Jurkat, Clone E6-1 (cell line): ENCODE data around the gene MFAP4.

Experiments
- DNase-seq: peaks from one replicate; pipeline ENCODE4 v3.0.0-alpha.2; 2011; ENCODE audit warnings: low read depth, low spot score
- H3K4me3 ChIP-seq: 2 replicates; pipeline ENCODE4 v1.5.1; 2011; ENCODE audit warnings: mild to moderate bottlenecking, low read length, control low read depth, moderate library complexity

The MFAP4 gene

DNA sequence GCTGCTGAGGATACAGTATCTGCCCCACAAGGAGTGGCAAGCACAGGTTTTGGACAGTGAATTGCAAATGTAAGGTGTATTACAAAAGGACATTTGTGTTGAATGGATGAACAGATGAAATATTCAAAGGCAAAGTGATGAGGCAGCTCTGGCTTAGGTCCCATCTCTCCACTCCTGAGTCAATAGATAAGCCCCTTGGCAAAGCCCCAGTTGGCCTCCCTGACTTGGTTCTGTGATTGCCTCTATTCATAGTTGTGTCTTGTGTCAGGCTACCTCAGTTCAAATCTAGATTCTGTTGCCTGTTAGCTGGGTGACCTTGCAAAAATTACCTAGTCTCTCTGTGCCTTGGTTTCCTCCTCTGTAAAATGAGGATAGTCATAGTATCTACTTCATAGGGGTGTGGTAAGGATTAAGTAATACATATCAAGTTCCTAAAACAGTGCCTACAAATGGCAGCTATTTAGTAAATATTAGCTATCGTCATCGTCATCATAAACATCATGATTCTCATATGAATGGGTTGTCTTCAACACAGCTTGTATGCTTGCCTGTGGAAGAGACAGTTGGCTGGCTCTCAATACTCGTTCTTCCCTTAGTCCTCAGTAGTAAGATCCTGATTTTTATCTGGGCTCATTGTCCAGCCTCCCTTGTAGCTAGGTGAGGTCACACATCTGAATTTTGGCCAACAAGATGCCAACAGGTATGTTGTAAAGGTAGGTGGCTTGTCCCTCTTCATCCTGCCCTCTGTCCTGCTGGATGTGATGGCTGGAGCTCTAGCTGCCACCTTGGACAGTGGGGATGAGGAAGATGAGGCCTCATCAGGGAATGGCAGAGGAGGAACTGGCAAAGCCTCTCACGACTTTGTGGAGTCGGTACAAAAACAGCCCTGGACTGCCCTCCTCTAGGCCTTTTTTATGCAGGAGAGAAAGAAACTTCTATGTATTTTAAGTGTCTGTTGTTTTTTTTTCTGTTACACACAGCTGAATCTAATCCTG, 2.1 kb upstream of the MFAP4 start:
- no peak for DNase-seq

DNA sequence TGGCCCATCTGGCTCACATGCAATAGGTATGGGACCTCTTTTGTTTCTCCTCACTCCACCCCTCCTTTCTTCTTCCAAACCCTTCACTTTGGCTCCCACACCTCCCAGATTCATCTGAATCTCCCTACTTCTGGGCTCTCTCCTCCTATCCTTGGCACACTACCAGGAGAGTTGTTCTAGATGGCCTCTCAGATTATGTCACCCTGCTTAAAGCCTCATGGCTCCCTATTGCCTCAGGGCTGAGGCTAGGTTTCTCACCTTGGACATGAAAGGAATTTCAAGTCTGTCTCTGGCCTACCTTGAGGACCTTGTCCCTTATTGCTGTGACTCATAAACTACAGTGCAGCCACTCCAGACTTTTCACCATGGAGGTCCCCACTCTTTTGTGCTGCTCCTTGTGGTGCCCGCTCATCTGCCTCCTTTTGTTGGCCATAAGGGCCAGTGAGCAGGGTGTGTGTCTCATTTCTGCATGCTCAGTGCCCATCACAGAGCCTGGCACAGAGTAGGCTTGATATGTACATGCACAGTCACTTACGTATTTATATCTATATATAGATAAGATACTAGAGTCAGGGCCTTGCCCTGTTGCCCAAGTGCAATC, 1.0 kb upstream of the MFAP4 start:
- H3K4me3 ChIP-seq = no peak overlapping the region
- no peak for DNase-seq

More for the DNA sequence above, 2.1 kb upstream of the MFAP4 start:
- no peak overlapping the region for H3K4me3 ChIP-seq

DNA sequence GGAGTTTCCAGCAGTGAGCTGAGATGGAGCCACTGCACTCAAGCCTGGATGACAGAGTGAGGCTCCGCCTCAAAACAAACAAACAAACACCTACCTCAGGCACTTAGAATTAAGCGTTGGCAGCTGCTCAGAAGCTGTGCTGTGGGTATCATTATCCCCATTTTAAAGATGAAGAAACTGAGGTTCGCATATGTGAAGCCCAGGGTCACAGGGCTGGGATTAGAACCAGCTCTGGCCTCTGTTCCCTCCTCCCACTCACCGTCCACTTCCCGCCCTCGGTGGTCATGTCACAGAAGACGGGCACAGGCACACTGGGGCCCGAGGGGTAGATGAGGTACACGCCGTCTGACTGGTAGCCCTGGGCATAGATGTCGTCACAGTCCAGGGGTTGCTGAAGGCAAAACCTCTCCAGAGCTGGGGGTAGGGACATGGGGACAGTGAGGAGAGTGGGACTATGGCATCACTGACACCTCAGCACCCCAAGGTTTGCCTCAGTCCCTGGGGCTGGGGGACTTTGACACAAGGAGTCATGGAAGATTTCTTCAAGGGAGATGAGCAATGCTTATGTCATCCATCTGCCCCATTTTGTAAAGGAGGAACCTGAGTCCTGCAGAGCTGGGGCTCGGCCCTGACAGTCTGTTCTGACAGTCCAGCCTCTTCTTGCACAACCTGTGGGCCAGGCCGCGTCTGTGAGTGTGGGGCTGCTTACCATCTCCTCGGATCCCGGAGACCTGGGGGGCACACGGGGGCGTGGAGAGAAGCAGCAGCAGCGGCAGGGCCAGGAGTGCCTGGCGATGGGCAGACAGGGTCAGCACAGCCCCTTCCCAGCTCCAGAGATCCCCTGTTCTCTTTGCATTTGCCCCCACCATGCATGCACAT, 700 bp downstream of the MFAP4 start:
- H3K4me3 ChIP-seq = no peak overlapping the region
- DNase-seq = no peak

DNA sequence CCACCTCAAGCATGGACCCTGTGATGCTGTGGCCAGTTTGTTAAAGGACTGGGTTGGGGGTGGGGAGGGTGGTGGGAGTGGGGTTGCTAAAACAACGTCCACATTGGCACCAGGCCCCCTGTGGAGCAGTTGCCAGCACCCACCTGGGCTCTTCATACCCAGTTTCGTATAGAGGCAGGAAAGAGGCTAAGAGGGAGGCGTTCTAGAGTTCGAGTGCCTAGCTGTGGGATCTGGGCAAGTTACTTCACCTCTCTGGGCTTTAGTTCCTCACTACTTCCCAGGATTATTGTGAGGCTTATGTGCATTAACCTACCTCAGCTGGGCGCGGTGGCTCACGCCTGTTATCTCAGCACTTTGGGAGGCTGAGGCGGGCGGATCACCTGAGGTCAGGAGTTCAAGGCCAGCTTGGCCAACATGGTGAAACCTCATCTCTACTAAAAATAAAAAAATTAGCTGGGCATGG, 1.4 kb downstream of the MFAP4 start:
- DNase-seq = no peak
- H3K4me3 ChIP-seq = no peak overlapping the region

DNA sequence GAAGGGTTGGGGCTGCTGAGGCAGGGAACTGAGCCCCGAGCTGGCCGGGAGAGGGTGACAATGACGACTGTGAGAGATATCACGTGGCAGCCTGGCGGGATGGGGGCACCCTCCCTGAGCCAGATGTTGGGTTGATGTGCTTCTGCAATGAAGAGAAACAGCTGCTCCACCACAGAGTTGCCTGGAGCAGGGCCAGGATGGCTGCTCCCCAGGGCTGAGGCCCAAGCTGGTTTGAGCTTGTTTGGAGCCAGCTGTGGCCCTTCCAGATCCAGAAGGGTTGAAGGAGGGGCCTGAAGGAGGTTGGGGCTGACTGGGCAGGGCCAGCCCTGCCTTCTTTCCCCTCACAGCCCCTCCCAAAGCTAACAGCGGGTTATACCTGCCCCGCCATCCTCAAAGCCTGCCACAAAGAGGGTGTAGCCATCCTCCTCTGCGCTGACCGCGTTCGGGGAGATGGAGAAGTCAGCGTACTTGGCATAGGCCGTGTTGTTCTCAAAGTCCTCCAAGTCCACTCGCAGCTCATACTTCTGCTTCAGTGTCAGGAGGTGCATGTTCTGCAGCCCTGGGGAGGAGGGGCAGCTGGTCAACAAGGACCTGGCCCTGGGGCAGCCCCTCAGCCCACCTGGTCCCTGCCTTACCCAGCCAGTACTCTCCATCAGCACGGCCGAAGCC, 2.1 kb downstream of the MFAP4 start:
- no peak overlapping the region for H3K4me3 ChIP-seq
- peak; percentile 46 for DNase-seq

- no peak for DNase-seq
Observed at GRCh38 chr17:19383681-19384470, 3.1 kb downstream of the MFAP4 start.

DNA sequence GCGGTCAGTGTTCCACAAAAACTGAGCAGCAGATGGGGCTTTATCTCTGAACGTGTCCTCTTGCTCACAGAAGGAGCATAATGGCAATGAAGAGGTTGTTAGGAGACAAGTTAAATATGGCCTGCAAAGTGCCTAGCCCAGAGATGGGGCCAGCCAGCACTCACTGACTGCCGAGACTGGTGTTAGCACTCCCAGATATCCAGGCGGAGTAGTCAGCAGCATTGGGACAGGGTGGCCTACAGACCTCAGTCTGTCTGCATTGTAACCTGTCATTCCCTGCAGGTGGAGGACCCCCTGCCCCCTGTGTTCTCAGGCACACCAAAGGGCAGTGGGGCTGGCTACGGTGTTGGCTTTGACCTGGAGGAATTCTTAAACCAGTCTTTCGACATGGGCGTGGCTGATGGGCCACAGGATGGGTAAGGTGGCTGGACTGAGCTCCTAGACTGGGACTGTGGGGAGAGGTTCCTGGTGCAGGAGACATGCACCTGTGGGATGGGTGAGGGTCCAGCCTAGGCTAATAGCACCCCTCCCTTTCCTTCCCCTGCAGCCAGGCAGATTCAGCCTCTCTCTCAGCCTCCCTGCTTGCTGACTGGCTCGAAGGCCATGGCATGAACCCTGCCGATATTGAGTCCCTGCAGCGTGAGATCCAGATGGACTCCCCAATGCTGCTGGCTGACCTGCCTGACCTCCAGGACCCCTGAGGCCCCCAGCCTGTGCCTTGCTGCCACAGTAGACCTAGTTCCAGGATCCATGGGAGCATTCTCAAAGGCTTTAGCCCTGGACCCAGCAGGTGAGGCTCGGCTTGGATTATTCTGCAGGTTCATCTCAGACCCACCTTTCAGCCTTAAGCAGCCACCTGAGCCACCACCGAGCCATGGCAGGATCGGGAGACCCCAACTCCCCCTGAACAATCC, 4.2 kb downstream of the MFAP4 start:
- H3K4me3 ChIP-seq = no peak overlapping the region
- no peak for DNase-seq

More at GRCh38 chr17:19383681-19384470, 3.1 kb downstream of the MFAP4 start:
- H3K4me3 ChIP-seq = no peak overlapping the region

GRCh38 chr17:19381741-19382444, 5.1 kb downstream of the MFAP4 start:
- no peak overlapping the region for H3K4me3 ChIP-seq
- DNase-seq = no peak

GRCh38 chr17:19381361-19381740, 5.6 kb downstream of the MFAP4 start:
- DNase-seq = no peak

GRCh38 chr17:19380481-19381301, 6.3 kb downstream of the MFAP4 start:
- no peak overlapping the region for H3K4me3 ChIP-seq
- DNase-seq = no peak

More at GRCh38 chr17:19381361-19381740, 5.6 kb downstream of the MFAP4 start:
- H3K4me3 ChIP-seq = no peak overlapping the region

DNA sequence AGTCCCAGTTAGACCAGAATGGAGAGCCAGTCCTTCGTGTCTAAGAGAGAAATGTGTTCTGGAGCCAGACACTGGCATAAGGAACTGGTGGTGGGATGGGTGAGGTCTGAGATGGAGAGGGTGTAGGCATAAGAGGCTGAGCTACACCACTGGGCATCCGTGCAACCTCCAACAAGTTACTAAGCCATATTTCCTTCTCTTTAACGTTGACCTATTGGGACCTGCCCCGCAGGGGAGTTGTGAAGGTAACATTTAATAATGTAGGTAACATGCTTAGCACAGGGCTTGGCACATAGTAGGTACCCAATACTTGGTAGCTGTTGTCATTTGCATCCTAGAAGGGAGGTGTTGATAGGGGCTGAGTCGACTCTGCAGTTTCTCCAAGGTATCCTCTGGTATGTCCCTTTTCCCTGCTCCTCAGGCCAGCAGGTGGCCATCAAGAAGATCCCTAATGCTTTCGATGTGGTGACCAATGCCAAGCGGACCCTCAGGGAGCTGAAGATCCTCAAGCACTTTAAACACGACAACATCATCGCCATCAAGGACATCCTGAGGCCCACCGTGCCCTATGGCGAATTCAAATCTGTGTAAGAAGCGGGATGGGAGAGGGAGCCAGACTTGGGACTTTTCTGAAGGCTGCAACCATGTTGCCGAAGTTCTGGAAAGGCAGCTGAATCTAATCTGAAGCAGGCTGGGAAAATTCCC, 7.5 kb downstream of the MFAP4 start:
- no peak overlapping the region for H3K4me3 ChIP-seq
- no peak for DNase-seq

DNA sequence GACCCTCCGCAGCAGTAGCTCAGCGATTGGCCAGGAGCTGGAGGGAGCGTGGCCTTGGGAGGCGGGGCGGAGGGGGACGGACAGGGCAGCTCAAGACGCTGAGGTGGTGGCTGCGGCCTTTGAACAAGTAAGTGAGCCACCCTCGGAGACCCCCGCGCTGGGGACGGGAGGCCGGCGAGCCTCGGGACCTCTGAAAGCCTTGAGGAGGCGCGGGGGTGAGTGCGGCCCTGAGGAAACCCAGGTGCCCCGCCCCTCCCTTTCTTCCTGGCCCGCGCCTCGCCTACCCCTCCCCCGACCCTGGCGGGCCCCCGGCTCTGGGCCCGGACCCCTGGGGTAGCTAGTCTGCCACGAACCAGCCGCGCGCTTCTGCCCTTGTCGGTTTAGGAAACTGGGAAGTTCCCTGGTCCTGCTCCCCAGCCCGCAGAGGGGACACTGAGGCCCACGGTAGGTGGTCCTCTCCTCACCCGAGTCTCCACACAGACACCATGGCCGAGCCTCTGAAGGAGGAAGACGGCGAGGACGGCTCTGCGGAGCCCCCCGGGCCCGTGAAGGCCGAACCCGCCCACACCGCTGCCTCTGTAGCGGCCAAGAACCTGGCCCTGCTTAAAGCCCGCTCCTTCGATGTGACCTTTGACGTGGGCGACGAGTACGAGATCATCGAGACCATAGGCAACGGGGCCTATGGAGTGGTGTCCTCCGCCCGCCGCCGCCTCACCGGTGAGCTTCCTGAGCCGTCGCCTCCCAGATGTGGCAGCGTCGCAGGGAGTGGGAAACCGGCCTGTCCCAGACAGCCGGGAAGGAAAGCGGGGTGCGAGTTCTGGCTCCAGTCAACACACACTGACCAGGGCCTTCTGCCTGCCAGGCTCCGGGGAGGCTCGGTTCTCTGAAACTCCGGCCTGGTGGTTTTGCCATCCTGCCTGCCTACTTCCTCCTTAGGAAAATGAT, 8.3 kb downstream of the MFAP4 start, which contains the start of gene MAPK7:
Gene MAPK7, plus strand, starts transcription at position 83 of the 945 bp plus-strand sequence. Its CDS starts 403 bp downstream, at position 486.
- H3K4me3 ChIP-seq = peak within 1 kb of the TSS; percentile 93
- no peak for DNase-seq

- peak overlapping the region; percentile 93 for H3K4me3 ChIP-seq
- peak; percentile 92 for DNase-seq
Observed at GRCh38 chr17:19377602-19378415, 9.2 kb downstream of the MFAP4 start.
